ENCODE results near the gene FILIP1. TPM values are rescaled to one million over a fixed set of nuclear protein-coding genes. Genes with fewer than 3 reads are reported as not detected.
A peak's percentile ranks its signal among the peaks of the same experiment; 100 is the strongest.

FILIP1 gene
- polyA plus RNA-seq, 1 donor = 7.5 TPM

- H3K4me1 ChIP-seq (ENCODE audit: control insufficient read depth, insufficient read depth, low read length) = peaks cover 4% of the 10 kb centered on the region
- DNase-seq = no peak
- H3K27me3 ChIP-seq (ENCODE audit: control insufficient read depth, insufficient read depth, low read length) = peaks cover 7% of the 10 kb centered on the region
- no peaks in the 10 kb centered on the region for H3K36me3 ChIP-seq (ENCODE audit: control insufficient read depth, insufficient read depth, low read length)
- no peak overlapping the region for H3K4me3 ChIP-seq (ENCODE audit: low read length)
- no peak overlapping the region for H3K27ac ChIP-seq (ENCODE audit: low read length)
- 50% methylated on average over 1 of the region's 9 CpGs for WGBS (ENCODE audit: insufficient coverage, low lambda C conversion rate)
- H3K9me3 ChIP-seq (ENCODE audit: control insufficient read depth, low read depth, low read length) = no peaks in the 10 kb centered on the region
These were observed 148.2 kb downstream of the FILIP1 start for GRCh38 chr6:75345413-75345812.

- Histone ChIP-seq H3K9me3 (ENCODE audit: control insufficient read depth, low read depth, low read length) (no peaks in the 10 kb centered on the region), H3K27me3 (ENCODE audit: control insufficient read depth, insufficient read depth, low read length) (peaks cover 2% of the 10 kb centered on the region), H3K4me1 (ENCODE audit: control insufficient read depth, insufficient read depth, low read length) (no peaks in the 10 kb centered on the region), H3K36me3 (ENCODE audit: control insufficient read depth, insufficient read depth, low read length) (no peaks in the 10 kb centered on the region), H3K4me3 (ENCODE audit: low read length) (no peak overlapping the region), H3K27ac (ENCODE audit: low read length) (no peak overlapping the region)
- DNase-seq = no peak
These were observed 149.1 kb downstream of the FILIP1 start for GRCh38 chr6:75344455-75344854.

DNA sequence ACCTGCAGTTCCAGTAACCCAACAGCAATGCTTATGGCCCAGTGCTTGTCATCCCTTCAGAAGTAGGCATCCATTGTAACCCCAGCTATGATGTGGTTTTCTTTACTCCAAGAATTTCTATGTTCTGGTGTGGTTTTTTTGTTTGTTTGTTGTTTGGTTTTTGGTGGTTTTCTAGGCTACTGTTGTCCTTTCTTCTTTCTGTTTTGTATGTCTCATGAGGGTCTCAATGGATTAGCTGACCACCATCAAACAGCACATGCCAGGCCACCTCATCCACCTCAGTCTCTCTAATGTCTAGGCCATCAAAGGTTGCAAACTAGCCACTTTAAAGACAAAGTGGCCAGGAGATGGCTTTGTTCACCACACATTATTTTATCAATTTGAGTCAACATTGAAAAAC is 149.6 kb downstream of the FILIP1 start:
- Histone ChIP-seq H3K36me3 (ENCODE audit: control insufficient read depth, insufficient read depth, low read length) (no peaks in the 10 kb centered on the region), H3K27me3 (ENCODE audit: control insufficient read depth, insufficient read depth, low read length) (no peaks in the 10 kb centered on the region)
- no peak for DNase-seq

DNA sequence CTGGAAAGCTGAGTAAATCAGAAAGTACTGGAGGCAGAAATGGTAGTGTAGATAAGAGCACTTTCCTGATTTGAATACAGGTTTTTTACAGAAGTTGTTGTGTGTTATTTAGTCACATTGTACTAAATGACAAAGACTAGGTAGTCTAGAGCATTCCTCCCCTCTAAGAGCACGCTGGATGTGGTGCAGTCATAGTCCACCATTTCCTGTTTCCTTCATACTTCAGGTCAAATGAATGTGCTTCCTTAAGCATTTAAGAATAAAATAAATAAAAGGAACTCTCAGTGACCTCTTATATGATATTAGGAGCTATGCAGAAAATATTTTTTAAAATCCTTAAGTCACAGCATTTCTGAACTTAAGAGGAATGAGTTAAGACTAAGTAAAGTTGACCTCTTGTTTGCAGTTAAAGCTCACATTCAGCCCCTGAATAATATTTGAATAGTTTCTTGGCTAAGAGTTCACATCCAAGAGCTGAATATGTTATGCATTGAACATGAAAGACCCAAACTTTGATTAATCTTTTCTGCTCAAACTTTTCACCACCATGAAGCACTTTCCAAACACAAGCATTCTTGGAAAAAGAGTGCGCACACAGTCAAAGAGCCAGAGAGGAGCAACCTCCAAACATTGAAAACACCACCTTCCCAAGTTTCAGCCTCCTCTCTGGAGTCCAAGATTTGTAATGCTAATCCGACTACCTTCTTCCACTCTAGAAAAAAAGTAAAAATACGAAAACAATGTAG is 155.6 kb downstream of the FILIP1 start:
- no peaks in the 10 kb centered on the region for H3K36me3 ChIP-seq (ENCODE audit: control insufficient read depth, insufficient read depth, low read length)
- 40% methylated on average over 2 of the region's 4 CpGs for WGBS (ENCODE audit: insufficient coverage, low lambda C conversion rate)
- no peaks in the 10 kb centered on the region for H3K4me1 ChIP-seq (ENCODE audit: control insufficient read depth, insufficient read depth, low read length)
- H3K27ac ChIP-seq (ENCODE audit: low read length) = no peak overlapping the region
- no peak overlapping the region for H3K4me3 ChIP-seq (ENCODE audit: low read length)
- no peaks in the 10 kb centered on the region for H3K27me3 ChIP-seq (ENCODE audit: control insufficient read depth, insufficient read depth, low read length)
- no peak for DNase-seq
- no peaks in the 10 kb centered on the region for H3K9me3 ChIP-seq (ENCODE audit: control insufficient read depth, low read depth, low read length)

More for the DNA sequence above, 149.6 kb downstream of the FILIP1 start:
- no peaks in the 10 kb centered on the region for H3K4me1 ChIP-seq (ENCODE audit: control insufficient read depth, insufficient read depth, low read length)
- no peak overlapping the region for H3K4me3 ChIP-seq (ENCODE audit: low read length)
- H3K9me3 ChIP-seq (ENCODE audit: control insufficient read depth, low read depth, low read length) = no peaks in the 10 kb centered on the region
- H3K27ac ChIP-seq (ENCODE audit: low read length) = no peak overlapping the region

DNA sequence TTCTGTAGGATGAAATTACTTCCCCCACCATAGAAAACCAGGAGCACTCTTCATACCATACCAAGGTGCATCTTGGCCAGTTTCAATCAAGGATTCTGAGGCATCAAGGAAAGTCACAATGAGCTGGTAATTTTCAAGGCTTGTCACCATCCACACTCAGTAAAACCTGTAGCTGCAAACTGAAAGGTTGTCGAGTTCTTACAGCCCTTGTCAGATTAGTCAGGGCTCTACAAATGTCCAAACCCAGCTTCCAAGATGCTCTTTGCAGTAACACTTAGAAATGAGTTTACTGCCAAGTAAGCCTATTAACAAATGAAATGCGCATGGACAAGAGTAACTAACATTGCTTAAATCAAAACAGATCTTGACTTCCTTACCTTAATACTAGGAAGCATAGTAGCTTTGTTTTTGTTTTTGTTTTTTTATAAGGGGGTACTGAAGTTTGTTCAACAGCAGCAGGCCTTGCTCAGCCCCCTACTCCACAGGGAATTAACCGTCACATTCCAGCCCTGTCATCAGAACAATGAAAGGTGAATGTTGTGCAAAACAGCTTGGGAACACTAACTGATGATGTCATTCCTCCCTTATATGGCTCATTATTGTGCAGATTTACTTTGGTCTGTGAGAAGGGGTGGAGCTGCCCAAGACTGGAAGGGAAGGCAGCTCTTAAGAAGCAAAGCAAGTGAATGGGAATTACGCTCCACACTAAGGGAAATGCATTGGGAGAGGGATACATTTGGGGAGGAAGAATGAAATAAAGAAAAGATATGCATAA is 159.1 kb downstream of the FILIP1 start:
- Histone ChIP-seq H3K4me3 (ENCODE audit: low read length) (no peak overlapping the region), H3K4me1 (ENCODE audit: control insufficient read depth, insufficient read depth, low read length) (no peaks in the 10 kb centered on the region), H3K36me3 (ENCODE audit: control insufficient read depth, insufficient read depth, low read length) (no peaks in the 10 kb centered on the region), H3K27ac (ENCODE audit: low read length) (no peak overlapping the region), H3K9me3 (ENCODE audit: control insufficient read depth, low read depth, low read length) (no peaks in the 10 kb centered on the region), H3K27me3 (ENCODE audit: control insufficient read depth, insufficient read depth, low read length) (peaks cover 3% of the 10 kb centered on the region)
- WGBS (ENCODE audit: insufficient coverage, low lambda C conversion rate) = 94% methylated on average over 2 of the region's 4 CpGs
- peak; percentile 9 to 13 for DNase-seq

DNA sequence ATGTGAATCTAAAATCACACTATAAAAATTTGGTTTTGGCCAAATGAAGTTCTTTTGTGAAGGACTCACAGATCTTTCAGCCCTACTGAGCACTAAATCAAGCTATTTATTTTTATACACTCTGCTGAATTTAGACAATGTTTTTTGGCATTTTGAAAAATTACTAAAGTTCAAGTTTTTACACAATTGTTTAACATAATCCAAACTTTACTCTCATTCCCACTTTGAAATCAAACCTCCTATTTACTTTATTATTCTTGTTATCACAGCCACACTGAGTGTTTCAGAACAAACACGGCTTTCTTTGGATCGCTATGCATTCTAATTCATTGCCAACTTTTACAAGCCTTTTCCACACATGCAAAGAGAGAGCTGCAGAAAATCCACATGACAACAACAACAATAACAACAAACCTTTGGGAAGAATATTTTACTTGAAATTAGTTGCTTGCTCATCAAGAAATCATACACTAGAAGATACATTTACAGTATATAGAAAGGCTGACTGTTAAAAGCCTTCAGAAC is 159.9 kb downstream of the FILIP1 start:
- DNase-seq = no peak
- Histone ChIP-seq H3K27ac (ENCODE audit: low read length) (no peak overlapping the region), H3K4me3 (ENCODE audit: low read length) (no peak overlapping the region), H3K9me3 (ENCODE audit: control insufficient read depth, low read depth, low read length) (no peaks in the 10 kb centered on the region), H3K36me3 (ENCODE audit: control insufficient read depth, insufficient read depth, low read length) (no peaks in the 10 kb centered on the region), H3K27me3 (ENCODE audit: control insufficient read depth, insufficient read depth, low read length) (peaks cover 6% of the 10 kb centered on the region), H3K4me1 (ENCODE audit: control insufficient read depth, insufficient read depth, low read length) (no peaks in the 10 kb centered on the region)
- WGBS (ENCODE audit: insufficient coverage, low lambda C conversion rate) = no CpG with 5 or more reads among the region's 2 CpGs

- Histone ChIP-seq H3K4me3 (ENCODE audit: low read length) (no peak overlapping the region), H3K27ac (ENCODE audit: low read length) (no peak overlapping the region), H3K36me3 (ENCODE audit: control insufficient read depth, insufficient read depth, low read length) (no peaks in the 10 kb centered on the region), H3K9me3 (ENCODE audit: control insufficient read depth, low read depth, low read length) (no peaks in the 10 kb centered on the region), H3K4me1 (ENCODE audit: control insufficient read depth, insufficient read depth, low read length) (no peaks in the 10 kb centered on the region), H3K27me3 (ENCODE audit: control insufficient read depth, insufficient read depth, low read length) (peaks cover 6% of the 10 kb centered on the region)
- WGBS (ENCODE audit: insufficient coverage, low lambda C conversion rate) = no CpG with 5 or more reads among the region's 2 CpGs
- no peak for DNase-seq
These were observed 162.4 kb downstream of the FILIP1 start for GRCh38 chr6:75331151-75331550.

- no peak overlapping the region for H3K27ac ChIP-seq (ENCODE audit: low read length)
- H3K4me1 ChIP-seq (ENCODE audit: control insufficient read depth, insufficient read depth, low read length) = no peaks in the 10 kb centered on the region
- no peaks in the 10 kb centered on the region for H3K9me3 ChIP-seq (ENCODE audit: control insufficient read depth, low read depth, low read length)
- H3K36me3 ChIP-seq (ENCODE audit: control insufficient read depth, insufficient read depth, low read length) = no peaks in the 10 kb centered on the region
- WGBS (ENCODE audit: insufficient coverage, low lambda C conversion rate) = no CpG with 5 or more reads among the region's 1 CpG
- no peak overlapping the region for H3K4me3 ChIP-seq (ENCODE audit: low read length)
- no peak for DNase-seq
- H3K27me3 ChIP-seq (ENCODE audit: control insufficient read depth, insufficient read depth, low read length) = peaks cover 6% of the 10 kb centered on the region
These were observed 163.9 kb downstream of the FILIP1 start for GRCh38 chr6:75329703-75330102.

GRCh38 chr6:75327807-75328206 is 165.8 kb downstream of the FILIP1 start:
- no peaks in the 10 kb centered on the region for H3K9me3 ChIP-seq (ENCODE audit: control insufficient read depth, low read depth, low read length)
- H3K27me3 ChIP-seq (ENCODE audit: control insufficient read depth, insufficient read depth, low read length) = peaks cover 6% of the 10 kb centered on the region
- DNase-seq = no peak
- no peaks in the 10 kb centered on the region for H3K36me3 ChIP-seq (ENCODE audit: control insufficient read depth, insufficient read depth, low read length)
- no peaks in the 10 kb centered on the region for H3K4me1 ChIP-seq (ENCODE audit: control insufficient read depth, insufficient read depth, low read length)
- no peak overlapping the region for H3K27ac ChIP-seq (ENCODE audit: low read length)
- no peak overlapping the region for H3K4me3 ChIP-seq (ENCODE audit: low read length)
- WGBS (ENCODE audit: insufficient coverage, low lambda C conversion rate) = no CpG with 5 or more reads among the region's 1 CpG

GRCh38 chr6:75326557-75327258 is 166.9 kb downstream of the FILIP1 start:
- H3K4me1 ChIP-seq (ENCODE audit: control insufficient read depth, insufficient read depth, low read length) = no peaks in the 10 kb centered on the region
- no peaks in the 10 kb centered on the region for H3K36me3 ChIP-seq (ENCODE audit: control insufficient read depth, insufficient read depth, low read length)
- H3K27ac ChIP-seq (ENCODE audit: low read length) = no peak overlapping the region
- no peaks in the 10 kb centered on the region for H3K9me3 ChIP-seq (ENCODE audit: control insufficient read depth, low read depth, low read length)
- no peak overlapping the region for H3K4me3 ChIP-seq (ENCODE audit: low read length)
- DNase-seq = no peak
- peaks cover 3% of the 10 kb centered on the region for H3K27me3 ChIP-seq (ENCODE audit: control insufficient read depth, insufficient read depth, low read length)
- WGBS (ENCODE audit: insufficient coverage, low lambda C conversion rate) = no CpG with 5 or more reads among the region's 2 CpGs

All from large intestine (tissue), 3 donors.